ENCODE results near the gene OR52K1.

- TF ChIP-seq CTCF (IDR thresholded peaks at IDR 0.05), result no peak
- no peak for TF ChIP-seq POLR2A (IDR thresholded peaks at IDR 0.05)
Observed at GRCh38 chr11:4433856-4434255, 48.6 kb upstream of the OR52K1 start.
